GM19452 (cell line): Measurements from ENCODE around the gene CXorf65.

Experiments
- ATAC-seq: cut with Tn5 transposase; IDR thresholded peaks from one replicate; pipeline ENCODE4 v1.9.1; 2021; ENCODE audit not compliant: unreplicated experiment

The CXorf65 gene

DNA sequence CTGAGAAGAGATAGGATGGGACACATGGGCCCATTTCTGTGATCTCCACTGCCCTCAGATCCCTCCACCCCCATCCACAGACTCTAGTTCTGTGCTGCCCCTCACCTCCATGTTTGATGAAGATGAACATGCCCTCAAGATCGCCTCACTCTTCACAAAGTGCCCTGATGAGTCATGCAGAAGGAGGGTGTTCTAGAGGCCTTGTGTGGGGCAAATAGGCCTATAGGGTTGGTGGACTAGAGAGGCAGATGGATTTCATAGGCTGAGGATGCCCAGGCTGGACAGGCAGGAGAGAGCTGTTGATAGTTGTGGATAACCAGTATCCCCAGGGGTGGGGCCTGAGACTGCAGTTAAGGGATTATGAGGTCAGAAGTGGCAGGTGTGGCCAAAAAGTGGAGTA, at the start of gene CXorf65:
Gene CXorf65, minus strand, starts transcription at position 314 of the 400 bp plus-strand sequence. Its CDS starts 184 bp downstream, at position 130.
- no peak for ATAC-seq

DNA sequence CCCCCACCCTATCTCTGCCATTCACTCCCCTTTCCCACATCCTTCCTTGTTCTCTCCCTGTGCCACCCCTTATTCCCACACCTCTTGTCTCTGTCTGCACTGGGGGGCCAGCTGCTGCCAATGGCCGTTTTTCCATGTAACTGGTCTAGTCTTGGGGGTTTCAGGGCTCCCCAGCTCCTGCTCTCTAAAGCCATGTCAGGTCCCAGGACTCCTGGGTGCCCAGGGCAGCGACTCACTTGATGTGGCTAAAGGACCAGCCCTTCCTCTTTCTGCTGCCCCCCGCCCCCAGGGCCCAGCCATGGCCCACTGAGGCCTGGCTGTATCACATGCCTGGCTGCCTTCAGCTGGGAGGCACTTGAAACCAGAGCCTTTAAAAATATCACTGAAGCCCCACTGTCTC, 48.1 kb upstream of the CXorf65 start:
- no peak for ATAC-seq

DNA sequence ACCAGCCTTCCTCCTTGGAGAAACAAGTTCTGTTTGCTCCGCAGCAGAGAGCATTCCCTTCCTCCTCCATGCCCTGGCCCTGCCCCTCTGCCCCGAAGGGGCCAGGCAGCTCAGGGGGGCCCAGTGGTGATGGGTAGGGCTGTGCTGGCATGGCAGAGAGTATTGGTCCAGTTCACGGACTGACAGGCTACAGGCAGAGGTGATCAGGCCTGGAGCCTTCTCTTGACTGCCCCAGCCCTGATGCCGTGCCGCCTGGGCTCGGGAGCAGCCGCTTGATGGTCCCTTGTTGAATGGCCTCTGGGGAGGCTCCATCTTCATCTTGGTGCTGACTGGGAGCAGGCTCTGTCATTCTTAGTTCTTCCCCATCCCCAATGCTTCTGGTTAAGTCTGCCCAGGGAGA, 47.7 kb upstream of the CXorf65 start:
- no peak for ATAC-seq

DNA sequence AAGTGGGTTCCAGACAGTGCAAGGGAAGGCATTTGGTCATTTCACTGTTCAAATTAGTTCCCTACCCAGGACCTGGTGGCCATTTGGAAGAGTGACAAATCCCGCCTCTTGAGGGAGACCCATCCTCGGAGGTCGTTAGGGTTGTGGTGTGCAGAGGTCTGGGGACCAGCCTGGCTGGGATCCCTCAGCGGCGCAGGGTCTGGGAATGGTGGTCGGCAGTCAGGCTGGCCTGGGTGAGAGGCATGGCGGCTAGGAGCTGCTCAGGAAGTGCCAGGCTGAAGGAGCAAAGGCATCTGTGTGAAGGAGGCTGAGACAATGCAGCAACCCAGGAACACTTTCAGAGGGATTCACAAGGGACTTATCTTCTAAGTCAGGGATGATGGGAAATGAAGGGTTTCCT, 44.8 kb upstream of the CXorf65 start:
- ATAC-seq, result no peak

DNA sequence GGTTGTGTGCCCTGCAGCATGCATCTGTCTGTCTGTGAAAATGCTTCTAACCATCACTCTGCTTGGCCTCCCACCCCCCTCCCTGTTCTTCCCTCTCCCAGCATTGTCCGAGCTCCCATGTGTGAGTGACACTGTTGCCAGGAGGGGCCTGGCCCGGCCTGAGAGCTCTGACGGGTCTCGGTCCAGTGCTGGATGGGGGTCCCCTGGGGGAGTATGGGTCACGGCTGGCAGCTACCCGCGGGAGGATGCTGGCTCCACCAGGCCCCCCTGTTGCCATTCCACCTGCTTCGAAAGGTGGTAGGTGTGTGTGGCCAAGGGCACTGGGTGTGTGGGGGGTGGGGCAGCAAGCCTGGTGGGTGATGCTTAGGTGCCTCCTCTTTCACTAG, 41.7 kb upstream of the CXorf65 start:
- ATAC-seq, result no peak

DNA sequence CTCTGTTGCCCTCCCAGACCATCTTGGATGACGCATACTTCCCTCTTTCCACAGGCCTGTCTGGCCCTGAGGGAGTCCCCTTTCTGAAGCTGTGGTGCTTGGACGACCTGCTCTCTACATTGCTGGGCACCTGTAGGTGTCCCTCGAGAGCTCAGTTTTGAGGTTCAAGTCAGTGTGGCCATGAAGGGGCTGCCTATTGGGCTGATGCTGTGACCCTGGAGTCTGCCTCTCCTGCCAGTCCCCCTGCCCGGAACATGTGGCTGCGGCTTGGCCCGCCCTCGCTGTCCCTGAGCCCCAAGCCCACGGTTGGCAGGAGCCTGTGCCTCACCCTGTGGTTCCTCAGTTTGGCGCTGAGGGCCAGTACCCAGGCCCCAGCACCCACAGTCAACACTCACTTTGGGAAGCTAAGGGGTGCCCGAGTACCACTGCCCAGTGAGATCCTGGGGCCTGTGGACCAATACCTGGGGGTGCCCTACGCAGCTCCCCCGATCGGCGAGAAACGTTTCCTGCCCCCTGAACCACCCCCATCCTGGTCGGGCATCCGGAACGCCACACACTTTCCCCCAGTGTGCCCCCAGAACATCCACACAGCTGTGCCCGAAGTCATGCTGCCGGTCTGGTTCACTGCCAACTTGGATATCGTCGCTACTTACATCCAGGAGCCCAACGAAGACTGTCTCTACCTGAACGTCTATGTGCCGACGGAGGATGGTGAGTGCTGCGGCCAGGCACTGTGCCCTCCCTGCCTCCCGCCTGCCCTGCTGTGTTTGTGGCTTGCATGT, 41.1 kb upstream of the CXorf65 start:
- no peak for ATAC-seq

DNA sequence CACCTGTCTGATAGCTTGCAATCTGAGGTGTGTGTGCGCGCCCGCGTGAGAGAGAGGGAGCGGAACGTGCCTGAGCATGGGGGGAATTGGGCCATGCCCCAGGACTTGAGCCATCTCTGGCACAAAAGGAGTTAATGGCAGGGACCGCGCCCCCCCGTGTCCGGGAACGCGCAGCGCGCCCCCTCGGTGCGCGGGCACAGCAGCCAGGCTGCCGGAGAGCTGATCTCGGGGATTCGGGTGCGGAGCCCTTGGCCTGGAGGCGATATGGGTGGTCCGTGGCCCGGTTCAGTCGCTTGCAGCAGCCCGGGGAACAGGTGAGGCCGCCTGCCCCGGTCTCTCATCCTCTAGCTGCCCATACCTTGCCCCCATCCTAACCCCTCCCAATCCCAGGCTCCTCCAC, 38.1 kb upstream of the CXorf65 start, which contains the start of gene NLGN3:
Gene NLGN3, plus strand, starts transcription at position 191 of the 400 bp plus-strand sequence. CDS start 2,909 bp downstream, outside the sequence.
- ATAC-seq, result no peak

DNA sequence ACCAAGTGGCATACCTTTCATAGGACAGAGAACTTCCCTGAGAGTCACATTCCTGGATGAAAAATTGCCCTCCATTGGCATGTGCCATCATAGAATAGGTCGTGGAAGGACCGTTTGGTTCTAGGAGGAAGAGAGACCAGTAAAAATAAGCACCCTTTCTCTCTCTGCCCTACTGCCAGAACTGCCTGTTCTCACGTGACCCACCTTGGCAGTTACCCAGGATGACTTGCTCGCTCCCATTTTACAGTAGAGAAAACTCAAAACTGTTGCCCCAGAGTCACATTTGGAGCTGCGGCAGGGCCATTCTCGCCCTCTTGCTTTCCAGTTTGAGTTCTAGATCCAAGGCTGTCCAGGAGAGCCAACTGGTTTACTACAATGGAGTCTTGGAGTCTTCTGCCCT, 37.0 kb upstream of the CXorf65 start:
- ATAC-seq, result no peak

DNA sequence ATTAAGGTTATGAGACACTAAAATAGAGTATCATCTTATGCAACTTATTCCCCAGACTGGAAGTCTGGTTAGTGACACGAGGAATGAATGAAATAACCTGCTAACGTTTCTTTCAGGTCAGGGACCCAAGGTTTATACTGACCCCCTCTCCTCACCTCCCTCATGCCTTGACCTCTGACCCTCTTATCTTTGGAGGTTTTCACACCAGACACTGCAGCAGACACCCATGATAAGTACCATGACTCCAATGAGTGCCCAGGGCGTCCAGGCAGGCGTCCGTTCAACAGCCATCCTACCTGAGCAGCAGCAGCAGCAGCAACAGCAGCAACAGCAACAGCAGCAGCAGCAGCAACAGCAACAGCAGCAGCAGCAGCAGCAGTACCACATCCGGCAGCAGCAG, 33.9 kb upstream of the CXorf65 start:
- ATAC-seq, result no peak

DNA sequence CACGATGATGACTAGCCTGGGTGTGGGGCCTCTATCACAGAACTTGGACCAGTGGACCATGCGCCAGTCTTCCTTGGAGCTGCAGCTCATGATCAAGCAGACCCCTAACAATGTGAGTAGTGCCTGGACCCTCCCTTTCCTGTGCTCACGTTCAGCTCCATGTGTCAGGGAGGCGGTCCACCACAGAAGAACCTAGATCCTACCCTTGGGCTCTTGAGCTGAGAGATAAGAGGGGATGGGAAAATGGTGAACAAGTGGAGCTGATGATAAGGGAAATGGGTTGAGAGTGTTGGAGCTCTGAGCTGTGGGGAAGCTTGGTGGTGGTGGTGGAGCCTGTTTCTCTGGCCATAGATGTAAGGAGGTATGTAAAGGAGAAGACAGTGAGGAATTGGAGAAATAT, 25.0 kb upstream of the CXorf65 start:
- ATAC-seq, result no peak

DNA sequence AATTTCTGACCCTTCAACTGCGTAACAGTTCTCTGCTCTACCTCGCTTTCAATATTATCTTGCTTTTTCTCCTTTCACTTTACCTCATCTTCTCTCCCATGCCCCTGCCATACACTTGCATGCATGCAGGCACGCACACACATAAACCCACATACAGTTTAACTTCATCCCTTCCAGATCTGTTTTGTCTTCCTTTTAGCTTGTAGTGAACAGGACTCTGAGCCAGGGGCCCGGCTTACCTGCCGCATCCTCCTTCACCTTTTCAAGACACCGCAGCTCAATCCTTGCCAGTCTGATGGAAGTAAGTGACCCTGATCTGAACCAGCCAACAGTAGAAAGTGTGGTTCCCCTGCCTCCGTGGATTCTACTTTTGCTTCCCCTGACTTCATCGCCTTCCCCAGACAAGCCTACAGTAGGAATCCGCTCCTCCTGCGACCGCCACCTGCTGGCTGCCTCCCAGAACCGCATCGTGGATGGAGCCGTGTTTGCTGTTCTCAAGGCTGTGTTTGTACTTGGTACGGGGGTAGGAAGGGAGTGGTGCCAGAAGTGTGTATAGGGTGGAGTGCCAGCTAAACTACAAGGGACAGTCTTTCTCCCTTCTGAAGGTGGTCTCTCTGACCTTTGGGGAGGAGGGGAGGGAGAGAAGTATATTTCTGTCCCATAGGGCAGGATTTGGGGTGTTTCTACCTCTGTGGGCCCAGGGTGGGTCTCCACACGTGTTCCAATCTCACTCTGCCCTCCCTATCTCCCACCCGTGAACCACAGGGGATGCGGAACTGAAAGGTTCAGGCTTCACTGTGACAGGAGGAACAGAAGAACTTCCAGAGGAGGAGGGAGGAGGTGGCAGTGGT, 22.6 kb upstream of the CXorf65 start:
- ATAC-seq, result peak; percentile 56

DNA sequence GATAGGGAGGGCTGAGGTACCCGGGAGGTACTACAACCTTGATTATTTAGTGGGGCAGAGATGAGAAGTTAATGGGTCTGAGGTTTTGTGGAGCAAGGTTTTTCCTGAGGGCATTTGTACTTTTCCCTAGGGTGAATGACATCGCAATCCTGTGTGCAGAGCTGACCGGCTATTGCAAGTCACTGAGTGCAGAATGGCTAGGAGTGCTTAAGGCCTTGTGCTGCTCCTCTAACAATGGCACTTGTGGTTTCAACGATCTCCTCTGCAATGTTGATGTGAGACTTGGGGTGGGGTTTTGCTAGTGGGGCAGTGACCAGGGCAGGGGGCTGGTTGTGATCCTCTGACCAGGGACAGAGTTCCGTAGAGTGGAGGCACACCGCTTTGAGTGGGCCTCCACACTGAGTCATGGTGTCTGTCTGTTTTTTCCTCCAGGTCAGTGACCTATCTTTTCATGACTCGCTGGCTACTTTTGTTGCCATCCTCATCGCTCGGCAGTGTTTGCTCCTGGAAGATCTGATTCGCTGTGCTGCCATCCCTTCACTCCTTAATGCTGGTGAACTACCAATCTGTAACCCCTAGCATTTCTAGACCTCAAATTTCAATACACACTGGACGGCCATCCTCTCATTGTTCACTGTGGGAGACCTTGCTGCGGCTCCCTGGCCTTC, 21.8 kb upstream of the CXorf65 start:
- ATAC-seq, result no peak

DNA sequence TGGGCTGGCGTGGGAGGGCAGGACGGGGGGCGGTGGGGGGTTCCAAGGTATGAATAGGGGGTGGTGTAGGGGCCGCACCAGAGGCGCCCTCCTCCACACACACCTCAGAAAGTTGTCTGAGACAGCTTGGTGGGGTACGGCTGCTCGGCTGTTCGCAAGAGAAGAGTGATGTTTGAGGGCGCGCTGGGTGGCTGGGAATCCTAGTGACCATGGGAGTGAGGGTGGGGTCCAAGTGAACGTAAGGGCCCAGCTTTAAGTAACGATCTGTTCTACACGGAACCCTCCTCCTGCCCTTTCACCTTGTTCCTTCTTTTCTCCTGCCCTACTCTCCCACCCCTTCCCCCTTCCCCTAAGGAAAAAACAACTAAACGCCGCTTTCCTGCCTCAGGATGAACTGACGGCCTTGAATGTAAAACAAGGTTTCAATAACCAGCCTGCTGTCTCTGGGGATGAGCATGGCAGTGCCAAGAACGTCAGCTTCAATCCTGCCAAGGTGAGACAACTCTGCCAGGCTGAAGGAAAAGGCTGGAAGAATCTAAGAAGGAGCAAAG, 12.5 kb upstream of the CXorf65 start:
- no peak for ATAC-seq

DNA sequence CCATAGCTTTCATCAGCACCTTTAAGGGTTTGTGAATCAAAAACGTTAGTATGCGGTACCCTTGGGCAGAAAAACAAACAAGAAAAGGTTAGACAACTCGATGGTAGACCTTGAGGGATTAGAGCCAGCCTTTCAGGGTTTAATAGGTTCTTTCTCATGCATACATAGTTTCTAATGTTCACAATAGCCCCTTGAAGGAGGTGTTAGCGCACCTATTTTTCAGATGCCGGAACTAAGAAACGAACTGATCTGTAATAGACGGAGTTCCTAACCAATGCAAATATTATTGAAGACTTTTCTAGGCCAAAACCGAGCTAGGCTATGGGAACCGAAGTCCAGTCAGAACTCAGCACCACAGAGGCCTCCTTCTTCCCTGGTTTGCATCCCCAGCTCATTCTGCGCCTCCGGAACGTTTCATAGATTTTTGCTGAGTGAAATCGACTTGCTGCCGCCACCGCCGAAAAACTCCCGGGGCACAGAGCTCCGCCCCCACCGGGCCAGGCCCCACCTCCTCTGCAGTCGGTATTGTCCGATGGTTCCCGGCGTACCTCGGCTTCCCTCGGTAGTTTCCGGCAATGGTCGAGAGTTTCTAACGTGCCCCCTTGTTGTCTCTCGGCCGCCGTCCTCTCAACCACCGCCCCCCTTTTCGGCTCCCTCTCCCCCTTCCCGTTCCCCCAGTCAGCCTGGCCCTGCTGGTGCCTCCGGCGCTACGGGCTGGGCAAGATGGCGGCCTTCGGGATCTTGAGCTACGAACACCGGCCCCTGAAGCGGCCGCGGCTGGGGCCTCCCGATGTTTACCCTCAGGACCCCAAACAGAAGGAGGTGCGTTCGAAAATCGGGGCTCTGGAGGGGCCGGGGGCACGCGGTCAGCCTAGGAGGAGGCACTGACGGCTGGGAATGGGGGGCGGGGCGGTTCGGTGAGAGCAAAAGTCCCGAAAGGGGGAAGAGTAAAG, 11.8 kb upstream of the CXorf65 start, which contains the start of gene MED12:
Gene MED12, plus strand, starts transcription at position 565 of the 953 bp plus-strand sequence. Its CDS starts 159 bp downstream, at position 724.
- ATAC-seq, result peak; percentile 93

DNA sequence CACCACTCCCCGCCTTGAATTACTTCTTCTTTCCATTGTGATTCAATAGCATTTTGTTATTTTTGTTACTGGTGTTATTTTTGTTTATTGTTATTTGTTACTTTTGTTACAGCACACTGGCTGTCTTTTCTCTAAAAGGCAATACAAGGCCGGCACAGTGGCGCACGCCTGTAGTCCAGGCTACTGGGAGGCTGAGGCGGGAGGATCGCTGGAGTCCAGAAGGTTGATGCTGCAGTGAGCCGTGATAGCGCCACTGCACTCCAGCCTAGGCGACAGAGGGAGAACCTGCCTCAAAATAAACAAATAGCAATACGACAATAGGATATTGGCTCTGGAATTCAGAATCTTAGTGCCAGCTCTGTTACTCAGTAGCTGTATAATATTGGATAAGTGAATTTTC, 10.8 kb upstream of the CXorf65 start:
- no peak for ATAC-seq

DNA sequence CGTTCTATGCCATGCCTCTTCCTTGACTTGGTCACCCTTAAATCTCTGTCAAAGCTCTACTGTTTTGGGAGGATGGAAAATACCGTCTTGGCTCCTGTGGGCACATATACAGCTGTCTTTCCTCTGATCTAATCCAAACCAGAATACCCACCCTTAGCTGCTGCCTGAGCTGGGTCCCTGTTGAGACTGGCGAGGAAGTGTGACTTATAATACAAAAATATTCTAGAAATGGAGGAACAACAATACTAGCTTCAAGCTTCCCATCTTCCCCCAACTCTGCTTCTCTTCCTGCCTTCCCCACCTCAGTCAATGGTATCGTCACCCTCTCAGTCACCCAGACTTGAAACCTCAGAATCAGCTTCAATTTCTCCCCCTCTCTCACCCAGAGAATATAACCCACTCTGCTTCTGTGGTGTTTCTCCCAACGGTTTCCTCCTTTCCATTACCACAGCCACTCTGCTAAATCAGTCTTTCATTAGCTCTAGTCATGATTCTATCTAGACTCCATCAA, 5.4 kb upstream of the CXorf65 start:
- peak; percentile 21 for ATAC-seq

DNA sequence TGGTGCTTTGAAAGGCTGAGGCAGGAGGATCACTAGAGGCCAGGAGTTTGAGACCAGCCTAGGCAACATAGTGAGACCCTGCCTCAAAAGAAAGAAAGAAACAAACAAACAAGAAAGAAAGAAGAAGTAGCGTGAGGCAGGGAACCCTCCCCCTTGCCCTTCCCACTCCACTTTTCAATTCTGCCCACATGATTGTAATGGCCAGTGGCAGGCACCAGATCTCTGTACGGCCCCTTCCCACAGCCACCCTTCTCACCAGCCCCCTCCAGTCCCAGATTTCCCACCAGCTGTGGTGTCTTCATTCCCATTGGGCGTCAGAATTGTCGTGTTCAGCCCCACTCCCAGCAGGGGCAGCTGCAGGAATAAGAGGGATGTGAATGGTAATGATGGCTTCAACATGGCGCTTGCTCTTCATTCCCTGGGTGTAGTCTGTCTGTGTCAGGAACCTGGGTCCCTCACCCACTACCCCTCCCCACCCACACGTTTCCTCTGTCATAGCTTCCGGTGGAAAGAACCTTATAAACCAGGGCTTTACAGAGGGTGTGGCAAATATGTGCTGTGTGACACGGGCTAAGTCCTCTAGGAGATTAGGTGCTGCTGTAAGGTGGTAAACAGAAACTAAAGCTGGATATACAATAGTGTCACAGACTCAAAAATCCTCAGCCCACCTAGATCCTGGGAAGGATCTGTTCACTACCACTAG, 4.8 kb upstream of the CXorf65 start, which contains the start of gene IL2RG:
Gene IL2RG, minus strand, starts transcription at position 437 of the 703 bp plus-strand sequence. Its CDS starts 38 bp downstream, at position 399.
- peak; percentile 91 for ATAC-seq

DNA sequence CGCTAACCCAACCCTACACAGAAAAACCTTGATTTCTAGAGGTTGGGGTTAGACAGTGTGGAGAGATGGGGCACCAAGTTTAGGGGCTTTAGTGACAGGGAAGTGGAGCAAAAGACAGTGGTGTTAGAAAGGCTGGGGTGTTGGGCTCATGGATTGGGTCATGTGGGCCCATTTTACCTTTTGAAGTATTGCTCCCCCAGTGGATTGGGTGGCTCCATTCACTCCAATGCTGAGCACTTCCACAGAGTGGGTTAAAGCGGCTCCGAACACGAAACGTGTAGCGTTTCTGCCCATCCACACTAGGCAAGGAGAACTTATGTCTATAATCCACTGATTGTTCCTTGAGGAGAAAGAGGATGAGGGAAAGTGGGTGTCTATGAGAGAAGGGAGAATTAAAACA, 2.5 kb upstream of the CXorf65 start:
- no peak for ATAC-seq

DNA sequence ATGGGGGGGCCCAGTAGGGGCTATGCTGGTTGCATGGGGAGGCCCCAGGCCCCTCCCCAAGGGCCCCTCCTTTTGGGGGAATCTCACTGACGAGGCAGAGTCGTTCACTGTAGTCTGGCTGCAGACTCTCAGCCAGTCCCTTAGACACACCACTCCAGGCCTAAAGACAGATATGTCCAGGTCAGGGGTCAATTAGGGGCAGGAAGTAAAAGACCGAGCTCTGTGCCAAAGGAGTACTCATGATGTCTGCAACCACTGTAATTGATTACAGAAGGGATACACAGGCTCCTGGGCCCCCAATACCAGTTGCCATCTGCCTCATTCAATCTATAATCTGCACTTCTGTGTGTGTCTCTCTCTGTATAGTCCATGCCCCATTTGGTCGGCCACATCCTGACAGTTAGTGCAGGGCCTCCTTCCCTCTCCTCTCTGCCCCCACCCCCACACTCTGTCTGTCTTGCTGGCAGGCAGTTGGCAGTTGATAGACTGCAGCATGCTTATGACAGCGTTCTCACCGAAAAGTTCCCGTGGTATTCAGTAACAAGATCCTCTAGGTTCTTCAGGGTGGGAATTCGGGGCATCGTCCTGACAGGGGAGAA, 1.3 kb upstream of the CXorf65 start:
- no peak for ATAC-seq
